Activated CD4-positive, CD25-positive, alpha-beta regulatory T cell treated with anti-CD3 and anti-CD28 coated beads, Interleukin-2, amount 50 U/mL, for 72 hours (primary cell): ENCODE data around the gene APOBEC3F.
"Not testable (repeated sequence)": the region's sequence is repeated elsewhere in the genome, so short reads cannot be mapped to it uniquely, and the experiment has no call there.

Source experiments
- DNase-seq: peaks from one replicate; pipeline ENCODE4 v3.0.0; 2021

APOBEC3F gene

GRCh38 chr22:39028281-39028680, 12.4 kb upstream of the APOBEC3F start:
- no peak for DNase-seq

- DNase-seq = no peak
These were observed 11.4 kb upstream of the APOBEC3F start for GRCh38 chr22:39029227-39029626.

GRCh38 chr22:39030705-39031104, 10.0 kb upstream of the APOBEC3F start:
- DNase-seq = no peak

GRCh38 chr22:39031434-39032295, 9.0 kb upstream of the APOBEC3F start:
- DNase-seq = not testable (repeated sequence)

- not testable (repeated sequence) for DNase-seq
These were observed 3.6 kb upstream of the APOBEC3F start for GRCh38 chr22:39037071-39037470.

- no peak for DNase-seq
These were observed 1.1 kb upstream of the APOBEC3F start for GRCh38 chr22:39039306-39040126.

- DNase-seq = not testable (repeated sequence)
These were observed 518 bp upstream of the APOBEC3F start for GRCh38 chr22:39040155-39040537.

- no peak for DNase-seq
These were observed 1.2 kb downstream of the APOBEC3F start for GRCh38 chr22:39041908-39042307.

- not testable (repeated sequence) for DNase-seq
These were observed 2.4 kb downstream of the APOBEC3F start for GRCh38 chr22:39043063-39043462.

GRCh38 chr22:39045136-39045535, 4.5 kb downstream of the APOBEC3F start:
- not testable (repeated sequence) for DNase-seq

- not testable (repeated sequence) for DNase-seq
These were observed 8.8 kb downstream of the APOBEC3F start for GRCh38 chr22:39049486-39049885.

GRCh38 chr22:39051844-39052495, 11.3 kb downstream of the APOBEC3F start:
- not testable (repeated sequence) for DNase-seq

GRCh38 chr22:39055658-39056057, 15.0 kb downstream of the APOBEC3F start:
- DNase-seq = no peak

GRCh38 chr22:39061290-39061689, 20.6 kb downstream of the APOBEC3F start:
- not testable (repeated sequence) for DNase-seq

- DNase-seq = not testable (repeated sequence)
These were observed 21.3 kb downstream of the APOBEC3F start for GRCh38 chr22:39061951-39062350.

- not testable (repeated sequence) for DNase-seq
These were observed 23.2 kb downstream of the APOBEC3F start for GRCh38 chr22:39063904-39064303.

- not testable (repeated sequence) for DNase-seq
These were observed 26.0 kb downstream of the APOBEC3F start for GRCh38 chr22:39066442-39067276.

- DNase-seq = no peak
These were observed 27.5 kb downstream of the APOBEC3F start for GRCh38 chr22:39068033-39068785.

- DNase-seq = no peak
These were observed 29.5 kb downstream of the APOBEC3F start for GRCh38 chr22:39070186-39070585.

- DNase-seq = not testable (repeated sequence)
These were observed 31.9 kb downstream of the APOBEC3F start for GRCh38 chr22:39072581-39072981.

- no peak for DNase-seq
These were observed 33.3 kb downstream of the APOBEC3F start for GRCh38 chr22:39073981-39074380.
